ENCODE data around the gene FBXL17. TPM values are rescaled to one million over a fixed set of nuclear protein-coding genes. Genes with fewer than 3 reads are reported as not detected.

FBXL17 gene
- total and polyA plus RNA-seq, 4 donors, result 2.1 to 14.1 (median 6.3) TPM

DNA sequence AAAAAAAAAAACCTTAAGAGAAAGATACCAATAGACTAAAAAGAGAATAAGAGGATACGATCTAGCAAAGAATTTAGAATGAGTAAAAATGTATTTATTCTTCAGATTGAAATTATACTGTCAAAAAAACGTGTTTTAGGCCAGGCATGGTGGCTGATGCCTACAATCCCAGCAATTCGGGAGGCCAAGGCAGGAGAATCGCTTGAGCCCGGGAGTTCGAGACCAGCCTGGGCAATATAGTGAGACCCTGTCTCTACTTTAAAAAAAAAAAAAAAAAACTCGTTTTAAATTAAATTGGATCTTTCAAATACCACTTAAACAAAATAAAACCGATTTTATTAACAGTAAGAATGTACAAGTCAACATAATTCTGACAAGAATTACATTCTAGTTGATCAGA is 41.8 kb downstream of the FBXL17 start:
- Histone ChIP-seq H3K27me3 (ENCODE audit: control insufficient read depth in 4 of 4, insufficient read depth in 4 of 4, low read length in 3 of 4) (no peaks in the 10 kb centered on the region), H3K9me3 (ENCODE audit: control insufficient read depth in 4 of 4, low read length in 3 of 4) (no peaks in the 10 kb centered on the region), H3K4me1 (ENCODE audit: control insufficient read depth in 4 of 4, insufficient read depth in 4 of 4, low read length in 3 of 4) (peaks cover 0 to 7% (median 2%) of the 10 kb centered on the region in 4 donors), H3K9ac (ENCODE audit: low read depth in 1 of 2, low read length in 2 of 2) (no peak overlapping the region), H3K27ac (ENCODE audit: low read depth in 1 of 2, low read length in 2 of 2) (no peak overlapping the region), H3K4me3 (ENCODE audit: low read depth in 1 of 3, low read length in 3 of 3) (no peak overlapping the region), H3K36me3 (ENCODE audit: control insufficient read depth in 4 of 4, insufficient read depth in 3 of 4, low read depth in 1 of 4, low read length in 3 of 4) (no peaks in the 10 kb centered on the region)
- DNase-seq (ENCODE audit: low spot score), result no peak
- TF ChIP-seq JUND (IDR thresholded peaks at IDR 0.05), result no peak
- TF ChIP-seq MAX (IDR thresholded peaks at IDR 0.05), result no peak
- no peak for TF ChIP-seq FOXA2 (IDR thresholded peaks at IDR 0.05)
- TF ChIP-seq NR2F2 (IDR thresholded peaks at IDR 0.05), result no peak
- TF ChIP-seq YY1 (IDR thresholded peaks at IDR 0.05), result no peak
- no peak for TF ChIP-seq EGR1 (IDR thresholded peaks at IDR 0.05; ENCODE audit: low read depth in 2 of 2)
- no peak for TF ChIP-seq TAF1 (conservative IDR thresholded peaks at IDR 0.05)
- TF ChIP-seq HNF4A (conservative IDR thresholded peaks at IDR 0.05), result no peak
- TF ChIP-seq, protein P1, sequence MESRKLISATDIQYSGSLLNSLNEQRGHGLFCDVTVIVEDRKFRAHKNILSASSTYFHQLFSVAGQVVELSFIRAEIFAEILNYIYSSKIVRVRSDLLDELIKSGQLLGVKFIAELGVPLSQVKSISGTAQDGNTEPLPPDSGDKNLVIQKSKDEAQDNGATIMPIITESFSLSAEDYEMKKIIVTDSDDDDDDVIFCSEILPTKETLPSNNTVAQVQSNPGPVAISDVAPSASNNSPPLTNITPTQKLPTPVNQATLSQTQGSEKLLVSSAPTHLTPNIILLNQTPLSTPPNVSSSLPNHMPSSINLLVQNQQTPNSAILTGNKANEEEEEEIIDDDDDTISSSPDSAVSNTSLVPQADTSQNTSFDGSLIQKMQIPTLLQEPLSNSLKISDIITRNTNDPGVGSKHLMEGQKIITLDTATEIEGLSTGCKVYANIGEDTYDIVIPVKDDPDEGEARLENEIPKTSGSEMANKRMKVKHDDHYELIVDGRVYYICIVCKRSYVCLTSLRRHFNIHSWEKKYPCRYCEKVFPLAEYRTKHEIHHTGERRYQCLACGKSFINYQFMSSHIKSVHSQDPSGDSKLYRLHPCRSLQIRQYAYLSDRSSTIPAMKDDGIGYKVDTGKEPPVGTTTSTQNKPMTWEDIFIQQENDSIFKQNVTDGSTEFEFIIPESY (IDR thresholded peaks at IDR 0.05), result no peak
- no peak for TF ChIP-seq RAD21 (IDR thresholded peaks at IDR 0.05)
- WGBS, result 96% methylated on average over 8 of the region's 8 CpGs

DNA sequence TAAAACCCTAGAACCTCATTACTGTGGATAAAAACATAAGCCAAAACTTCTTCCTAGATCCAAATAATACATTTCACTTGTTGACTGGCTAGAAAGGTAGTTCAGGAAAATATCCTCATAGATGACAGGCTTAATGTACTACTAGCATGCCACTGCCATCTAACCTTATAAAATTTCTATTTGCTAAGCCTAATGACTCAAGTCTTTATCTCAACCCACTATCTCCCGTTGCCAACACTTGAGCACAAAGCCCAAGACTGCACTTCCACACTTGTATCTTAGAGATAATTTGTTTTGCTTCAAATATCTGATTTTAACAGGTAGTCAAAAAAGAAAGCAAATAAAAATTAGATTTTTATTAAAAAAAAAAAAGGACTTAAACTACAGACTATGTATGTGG is 42.7 kb downstream of the FBXL17 start:
- peaks cover 0 to 7% (median 2%) of the 10 kb centered on the region in 4 donors for H3K4me1 ChIP-seq (ENCODE audit: control insufficient read depth in 4 of 4, insufficient read depth in 4 of 4, low read length in 3 of 4)
- peaks cover 0 to 4% (median 0%) of the 10 kb centered on the region in 4 donors for H3K36me3 ChIP-seq (ENCODE audit: control insufficient read depth in 4 of 4, insufficient read depth in 3 of 4, low read depth in 1 of 4, low read length in 3 of 4)
- no peak for DNase-seq (ENCODE audit: low spot score)
- H3K27ac ChIP-seq (ENCODE audit: low read depth in 1 of 2, low read length in 2 of 2), result no peak overlapping the region
- H3K9ac ChIP-seq (ENCODE audit: low read depth in 1 of 2, low read length in 2 of 2), result no peak overlapping the region
- no peaks in the 10 kb centered on the region for H3K9me3 ChIP-seq (ENCODE audit: control insufficient read depth in 4 of 4, low read length in 3 of 4)
- no peak overlapping the region for H3K4me3 ChIP-seq (ENCODE audit: low read depth in 1 of 3, low read length in 3 of 3)
- H3K27me3 ChIP-seq (ENCODE audit: control insufficient read depth in 4 of 4, insufficient read depth in 4 of 4, low read length in 3 of 4), result no peaks in the 10 kb centered on the region
- TF ChIP-seq HNF4G (IDR thresholded peaks at IDR 0.05) (no peak), ATF3 (IDR thresholded peaks at IDR 0.05) (no peak), YY1 (IDR thresholded peaks at IDR 0.05) (no peak), RXRA (IDR thresholded peaks at IDR 0.05) (no peak), REST (IDR thresholded peaks at IDR 0.05) (no peak), NR2F2 (IDR thresholded peaks at IDR 0.05) (no peak), RAD21 (IDR thresholded peaks at IDR 0.05) (no peak), GABPA (IDR thresholded peaks at IDR 0.05 in 1 of 2, conservative IDR thresholded peaks at IDR 0.05 in 1 of 2) (no peak), FOXA2 (IDR thresholded peaks at IDR 0.05) (no peak), JUND (IDR thresholded peaks at IDR 0.05) (no peak), MAX (IDR thresholded peaks at IDR 0.05) (no peak)
- TF ChIP-seq, protein P2, sequence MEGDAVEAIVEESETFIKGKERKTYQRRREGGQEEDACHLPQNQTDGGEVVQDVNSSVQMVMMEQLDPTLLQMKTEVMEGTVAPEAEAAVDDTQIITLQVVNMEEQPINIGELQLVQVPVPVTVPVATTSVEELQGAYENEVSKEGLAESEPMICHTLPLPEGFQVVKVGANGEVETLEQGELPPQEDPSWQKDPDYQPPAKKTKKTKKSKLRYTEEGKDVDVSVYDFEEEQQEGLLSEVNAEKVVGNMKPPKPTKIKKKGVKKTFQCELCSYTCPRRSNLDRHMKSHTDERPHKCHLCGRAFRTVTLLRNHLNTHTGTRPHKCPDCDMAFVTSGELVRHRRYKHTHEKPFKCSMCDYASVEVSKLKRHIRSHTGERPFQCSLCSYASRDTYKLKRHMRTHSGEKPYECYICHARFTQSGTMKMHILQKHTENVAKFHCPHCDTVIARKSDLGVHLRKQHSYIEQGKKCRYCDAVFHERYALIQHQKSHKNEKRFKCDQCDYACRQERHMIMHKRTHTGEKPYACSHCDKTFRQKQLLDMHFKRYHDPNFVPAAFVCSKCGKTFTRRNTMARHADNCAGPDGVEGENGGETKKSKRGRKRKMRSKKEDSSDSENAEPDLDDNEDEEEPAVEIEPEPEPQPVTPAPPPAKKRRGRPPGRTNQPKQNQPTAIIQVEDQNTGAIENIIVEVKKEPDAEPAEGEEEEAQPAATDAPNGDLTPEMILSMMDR (IDR thresholded peaks at IDR 0.05; ENCODE audit: low read depth, low read length, missing input control), result no peak
- TF ChIP-seq, protein P1 (IDR thresholded peaks at IDR 0.05), result no peak
- 80% methylated on average over 1 of the region's 1 CpG for WGBS

All from liver (tissue), 9 donors.